T-helper 17 cell (primary cell): ENCODE data around the gene CCN5. TPM values are rescaled to one million over a fixed set of nuclear protein-coding genes. Genes with fewer than 3 reads are reported as not detected.
"Not testable (repeated sequence)": the region's sequence is repeated elsewhere in the genome, so short reads cannot be mapped to it uniquely, and the experiment has no call there.

Source experiments
- ATAC-seq: fragments of 150-1000 bp; cut with Tn5 transposase; 2 replicates; pipeline ENCODE4 v1.10.0; 2021; ENCODE audit warnings: mild to moderate bottlenecking, moderate library complexity
- DNase-seq, 3 donors: peaks; one replicate each; pipeline versions ENCODE4 v3.0.0 to v3.0.0-alpha.2; 2020 to 2021
- H3K9me3 ChIP-seq: one replicate; pipeline ENCODE4 v1.7.0; 2013; ENCODE audit warnings: low read length, mild to moderate bottlenecking; ENCODE audit not compliant: control insufficient read depth, poor library complexity, severe bottlenecking
- H3K27ac Mint-ChIP-seq: one replicate; pipeline ENCODE4 v1.8.0; 2022; ENCODE audit warnings: mild to moderate bottlenecking, moderate library complexity, mixed read lengths
- H3K27me3 Mint-ChIP-seq: one replicate; pipeline ENCODE4 v1.8.0; 2022; ENCODE audit warnings: mixed read lengths
- H3K36me3 Mint-ChIP-seq: one replicate; pipeline ENCODE4 v1.8.0; 2022; ENCODE audit warnings: low read depth, mixed read lengths
- H3K4me1 Mint-ChIP-seq: one replicate; pipeline ENCODE4 v1.8.0; 2022; ENCODE audit warnings: mild to moderate bottlenecking, mixed read lengths
- H3K4me3 Mint-ChIP-seq: one replicate; pipeline ENCODE4 v1.8.0; 2022; ENCODE audit warnings: mild to moderate bottlenecking, moderate library complexity, mixed read lengths
- total RNA-seq, 4 donors: library from RNA in 2 of 4; stranded (reverse) in 2 of 4; gene quantifications; one replicate each; pipeline ENCODE4 v1.2.3 and lab custom pipeline; 2022 to 2026

The CCN5 gene
- total RNA-seq, 2 donors from 2014 or later = not detected

GRCh38 chr20:44752099-44752931 is 37.1 kb downstream of the CCN5 start:
- Mint-ChIP-seq H3K27me3 (peaks cover 43% of the 10 kb centered on the region), H3K4me3 (no peak overlapping the region), H3K27ac (no peak overlapping the region), H3K36me3 (no peaks in the 10 kb centered on the region), H3K4me1 (peaks cover 5% of the 10 kb centered on the region)
- ATAC-seq (no peak), DNase-seq (no peak)
- H3K9me3 ChIP-seq = no peaks in the 10 kb centered on the region

GRCh38 chr20:44754554-44754953 is 39.4 kb downstream of the CCN5 start:
- ATAC-seq (no peak), DNase-seq (no peak)
- H3K27me3 Mint-ChIP-seq = peaks cover 41% of the 10 kb centered on the region
- H3K4me3 Mint-ChIP-seq = no peak overlapping the region
- no peaks in the 10 kb centered on the region for H3K36me3 Mint-ChIP-seq
- peaks cover 2% of the 10 kb centered on the region for H3K4me1 Mint-ChIP-seq
- H3K9me3 ChIP-seq = no peaks in the 10 kb centered on the region
- H3K27ac Mint-ChIP-seq = no peak overlapping the region

GRCh38 chr20:44756011-44756688 is 41.0 kb downstream of the CCN5 start:
- Mint-ChIP-seq H3K4me1 (peaks cover 2% of the 10 kb centered on the region), H3K27me3 (peaks cover 43% of the 10 kb centered on the region), H3K36me3 (no peaks in the 10 kb centered on the region), H3K4me3 (no peak overlapping the region), H3K27ac (no peak overlapping the region)
- no peaks in the 10 kb centered on the region for H3K9me3 ChIP-seq
- ATAC-seq (no peak), DNase-seq (no peak)

GRCh38 chr20:44756956-44757355 is 41.8 kb downstream of the CCN5 start:
- Mint-ChIP-seq H3K27me3 (peaks cover 43% of the 10 kb centered on the region), H3K4me1 (peaks cover 2% of the 10 kb centered on the region), H3K27ac (no peak overlapping the region), H3K36me3 (no peaks in the 10 kb centered on the region), H3K4me3 (no peak overlapping the region)
- no peak for ATAC-seq
- no peak for DNase-seq
- no peaks in the 10 kb centered on the region for H3K9me3 ChIP-seq

GRCh38 chr20:44758247-44759101 is 43.3 kb downstream of the CCN5 start:
- Mint-ChIP-seq H3K4me1 (peaks cover 2% of the 10 kb centered on the region), H3K27me3 (peaks cover 48% of the 10 kb centered on the region), H3K4me3 (no peak overlapping the region), H3K36me3 (no peaks in the 10 kb centered on the region), H3K27ac (no peak overlapping the region)
- no peaks in the 10 kb centered on the region for H3K9me3 ChIP-seq
- no peak for DNase-seq
- no peak for ATAC-seq

GRCh38 chr20:44759595-44759994 is 44.4 kb downstream of the CCN5 start:
- no peaks in the 10 kb centered on the region for H3K4me1 Mint-ChIP-seq
- DNase-seq (no peak), ATAC-seq (no peak)
- no peak overlapping the region for H3K27ac Mint-ChIP-seq
- peaks cover 42% of the 10 kb centered on the region for H3K27me3 Mint-ChIP-seq
- no peaks in the 10 kb centered on the region for H3K36me3 Mint-ChIP-seq
- no peak overlapping the region for H3K4me3 Mint-ChIP-seq
- no peaks in the 10 kb centered on the region for H3K9me3 ChIP-seq

GRCh38 chr20:44761423-44761822 is 46.3 kb downstream of the CCN5 start:
- no peaks in the 10 kb centered on the region for H3K9me3 ChIP-seq
- Mint-ChIP-seq H3K27me3 (peaks cover 49% of the 10 kb centered on the region), H3K4me1 (peaks cover 2% of the 10 kb centered on the region), H3K27ac (no peak overlapping the region), H3K36me3 (no peaks in the 10 kb centered on the region), H3K4me3 (no peak overlapping the region)
- DNase-seq (no peak), ATAC-seq (no peak)

- Mint-ChIP-seq H3K4me3 (no peak overlapping the region), H3K27ac (no peak overlapping the region), H3K36me3 (no peaks in the 10 kb centered on the region), H3K27me3 (peaks cover 40% of the 10 kb centered on the region), H3K4me1 (peaks cover 2% of the 10 kb centered on the region)
- no peaks in the 10 kb centered on the region for H3K9me3 ChIP-seq
- ATAC-seq (no peak), DNase-seq (no peak)
These were observed 47.4 kb downstream of the CCN5 start for GRCh38 chr20:44762466-44763140.

- H3K27ac Mint-ChIP-seq, DNase-seq, H3K9me3 ChIP-seq, H3K36me3 Mint-ChIP-seq, H3K4me1 Mint-ChIP-seq, H3K4me3 Mint-ChIP-seq, ATAC-seq: not testable (repeated sequence)
- peaks cover 39% of the 10 kb centered on the region for H3K27me3 Mint-ChIP-seq
These were observed 48.6 kb downstream of the CCN5 start for GRCh38 chr20:44763798-44764197.

GRCh38 chr20:44765091-44765490 is 49.9 kb downstream of the CCN5 start:
- no peak overlapping the region for H3K4me3 Mint-ChIP-seq
- H3K27ac Mint-ChIP-seq = no peak overlapping the region
- H3K4me1 Mint-ChIP-seq = peaks cover 5% of the 10 kb centered on the region
- H3K36me3 Mint-ChIP-seq = no peaks in the 10 kb centered on the region
- DNase-seq (no peak), ATAC-seq (no peak)
- peaks cover 40% of the 10 kb centered on the region for H3K27me3 Mint-ChIP-seq
- no peaks in the 10 kb centered on the region for H3K9me3 ChIP-seq

GRCh38 chr20:44765701-44766347 is 50.7 kb downstream of the CCN5 start:
- ATAC-seq = no peak
- Mint-ChIP-seq H3K4me1 (peaks cover 5% of the 10 kb centered on the region), H3K4me3 (no peak overlapping the region), H3K27me3 (peaks cover 42% of the 10 kb centered on the region), H3K36me3 (no peaks in the 10 kb centered on the region), H3K27ac (no peak overlapping the region)
- DNase-seq = no peak
- H3K9me3 ChIP-seq = no peaks in the 10 kb centered on the region

- Mint-ChIP-seq H3K27me3 (peaks cover 38% of the 10 kb centered on the region), H3K36me3 (peaks cover 2% of the 10 kb centered on the region), H3K4me1 (peaks cover 7% of the 10 kb centered on the region), H3K27ac (no peak overlapping the region), H3K4me3 (no peak overlapping the region)
- no peak for ATAC-seq
- no peak for DNase-seq
- no peaks in the 10 kb centered on the region for H3K9me3 ChIP-seq
These were observed 53.1 kb downstream of the CCN5 start for GRCh38 chr20:44768256-44768655.
